Fibroblast of skin of left quadriceps (primary cell): ENCODE results near the gene CDKN1A.
"Not testable (repeated sequence)": the region's sequence is repeated elsewhere in the genome, so short reads cannot be mapped to it uniquely, and the experiment has no call there.

Experiments
- DNase-seq, 2 experiments: peaks; one replicate each; pipeline ENCODE4 v3.0.0-alpha.2; 2013; ENCODE audit warnings: low read depth in 2 of 2

The CDKN1A gene

GRCh38 chr6:36719126-36719525, 40.6 kb downstream of the CDKN1A start:
- no peak for DNase-seq

- DNase-seq, result no peak
Measured at GRCh38 chr6:36720251-36721141, 42.0 kb downstream of the CDKN1A start.

- DNase-seq, result no peak
Measured at GRCh38 chr6:36721369-36722140, 43.0 kb downstream of the CDKN1A start.

GRCh38 chr6:36722365-36722764, 43.9 kb downstream of the CDKN1A start:
- DNase-seq, result no peak

- DNase-seq, result no peak
Measured at GRCh38 chr6:36722879-36723278, 44.4 kb downstream of the CDKN1A start.

GRCh38 chr6:36723992-36724391, 45.5 kb downstream of the CDKN1A start:
- not testable (repeated sequence) for DNase-seq

- peak in 1 of 2 experiments; percentile 21 for DNase-seq
Measured at GRCh38 chr6:36724514-36725390, 46.2 kb downstream of the CDKN1A start.

- no peak for DNase-seq
Measured at GRCh38 chr6:36725581-36725980, 47.1 kb downstream of the CDKN1A start.

- DNase-seq, result peak in 1 of 2 experiments; percentile 9
Measured at GRCh38 chr6:36727505-36728021, 49.0 kb downstream of the CDKN1A start.

- no peak for DNase-seq
Measured at GRCh38 chr6:36728289-36729160, 50.0 kb downstream of the CDKN1A start.

GRCh38 chr6:36729161-36729524, 50.6 kb downstream of the CDKN1A start:
- DNase-seq, result peak; percentile 14 to 27

- no peak for DNase-seq
Measured at GRCh38 chr6:36730424-36731380, 52.2 kb downstream of the CDKN1A start.

- no peak for DNase-seq
Measured at GRCh38 chr6:36731622-36732310, 53.3 kb downstream of the CDKN1A start.

- no peak for DNase-seq
Measured at GRCh38 chr6:36733300-36733699, 54.8 kb downstream of the CDKN1A start.

GRCh38 chr6:36734486-36735060, 56.1 kb downstream of the CDKN1A start:
- no peak for DNase-seq

GRCh38 chr6:36735110-36736071, 56.9 kb downstream of the CDKN1A start:
- DNase-seq, result peak; percentile 78 to 79
